GM19025 (cell line): ENCODE results near the gene CAMTA1.
"Not testable (repeated sequence)": the region's sequence is repeated elsewhere in the genome, so short reads cannot be mapped to it uniquely, and the experiment has no call there.

Experiments used
- ATAC-seq: cut with Tn5 transposase; IDR thresholded peaks from one replicate; pipeline ENCODE4 v1.9.1; 2021; ENCODE audit warnings: mild to moderate bottlenecking, low read depth, moderate library complexity; ENCODE audit not compliant: unreplicated experiment

Gene CAMTA1

GRCh38 chr1:7679873-7680206 is 894.6 kb downstream of the CAMTA1 start:
- no peak for ATAC-seq

GRCh38 chr1:7680207-7680954 is 895.1 kb downstream of the CAMTA1 start:
- no peak for ATAC-seq

GRCh38 chr1:7680955-7681268 is 895.7 kb downstream of the CAMTA1 start:
- ATAC-seq: no peak

- no peak for ATAC-seq
Measured at GRCh38 chr1:7681401-7681800, 896.1 kb downstream of the CAMTA1 start.

GRCh38 chr1:7683521-7683920 is 898.3 kb downstream of the CAMTA1 start:
- ATAC-seq: no peak

- no peak for ATAC-seq
Measured at GRCh38 chr1:7684132-7684531, 898.9 kb downstream of the CAMTA1 start.

- no peak for ATAC-seq
Measured at GRCh38 chr1:7684861-7685635, 899.8 kb downstream of the CAMTA1 start.

GRCh38 chr1:7686301-7686850 is 901.1 kb downstream of the CAMTA1 start:
- no peak for ATAC-seq

- ATAC-seq: no peak
Measured at GRCh38 chr1:7687411-7687810, 902.2 kb downstream of the CAMTA1 start.

GRCh38 chr1:7688659-7689058 is 903.4 kb downstream of the CAMTA1 start:
- ATAC-seq: no peak

GRCh38 chr1:7689307-7689706 is 904.1 kb downstream of the CAMTA1 start:
- not testable (repeated sequence) for ATAC-seq

GRCh38 chr1:7690076-7690475 is 904.8 kb downstream of the CAMTA1 start:
- no peak for ATAC-seq

GRCh38 chr1:7690496-7691182 is 905.4 kb downstream of the CAMTA1 start:
- no peak for ATAC-seq

- ATAC-seq: no peak
Measured at GRCh38 chr1:7691576-7691975, 906.3 kb downstream of the CAMTA1 start.

- ATAC-seq: no peak
Measured at GRCh38 chr1:7692005-7692404, 906.8 kb downstream of the CAMTA1 start.

- ATAC-seq: not testable (repeated sequence)
Measured at GRCh38 chr1:7693037-7693436, 907.8 kb downstream of the CAMTA1 start.

GRCh38 chr1:7693662-7694061 is 908.4 kb downstream of the CAMTA1 start:
- no peak for ATAC-seq

GRCh38 chr1:7694600-7695496 is 909.6 kb downstream of the CAMTA1 start:
- ATAC-seq: no peak

GRCh38 chr1:7695497-7696117 is 910.4 kb downstream of the CAMTA1 start:
- no peak for ATAC-seq

- ATAC-seq: no peak
Measured at GRCh38 chr1:7698641-7699040, 913.4 kb downstream of the CAMTA1 start.
